IMR-90 (cell line): ENCODE data around the gene REV3L. TPM values are rescaled to one million over a fixed set of nuclear protein-coding genes. Genes with fewer than 3 reads are reported as not detected.
A peak's percentile ranks its signal among the peaks of the same experiment; 100 is the strongest.

Experiments used
- ATAC-seq: fragments of 200-7000 bp; cut with Tn5 transposase; 2 replicates; pipeline ENCODE4 v1.9.1; 2020; ENCODE audit warnings: low read depth, mild to moderate bottlenecking, moderate library complexity
- BruUV-seq: library from RNA; stranded (reverse); fragments of 400-500 nt; replicated peaks from 2 replicates; lab custom pipeline; 2021; lab: Mats Ljungman, UMichigan
- CTCF ChIA-PET: fragments of 300-600 bp; formaldehyde crosslinking; extraction: SDS; loops from one replicate; lab custom pipeline; 2021; ENCODE audit warnings: antibody characterized with exemption; lab: Yijun Ruan, JAX
- POLR2A ChIA-PET: fragments of 300-600 bp; sonication (Branson Sonifier 250); formaldehyde crosslinking; loops from one replicate; lab custom pipeline; 2022; ENCODE audit warnings: antibody characterized with exemption; ENCODE audit not compliant: unreplicated experiment; lab: Charles Lee
- DNase-seq: peaks from one replicate; pipeline ENCODE4 v3.0.0; 2013
- H2AFZ ChIP-seq: replicated peaks from 2 replicates; pipeline ENCODE3; 2013; ENCODE audit warnings: low read length, mild to moderate bottlenecking; ENCODE audit not compliant: poor library complexity
- H2AK5ac ChIP-seq: 2 replicates; pipeline ENCODE4 v1.6.1; 2013; ENCODE audit warnings: low read depth, low read length, inconsistent platforms
- H2AK9ac ChIP-seq: replicated peaks from 2 replicates; pipeline ENCODE3; 2013; ENCODE audit warnings: mild to moderate bottlenecking, low read depth, low read length, moderate library complexity; ENCODE audit not compliant: poor library complexity
- H2BK120ac ChIP-seq: 2 replicates; pipeline ENCODE4 v1.6.1; 2013; ENCODE audit warnings: low read depth, low read length, inconsistent platforms
- H2BK15ac ChIP-seq: 3 replicates; pipeline ENCODE4 v1.6.1; 2013; ENCODE audit warnings: low read depth, low read length, inconsistent platforms
- H2BK20ac ChIP-seq: 2 replicates; pipeline ENCODE4 v1.6.1; 2013; ENCODE audit warnings: low read depth, mild to moderate bottlenecking, inconsistent platforms, low read length, moderate library complexity
- H2BK5ac ChIP-seq: 2 replicates; pipeline ENCODE4 v1.6.1; 2013; ENCODE audit warnings: mild to moderate bottlenecking, low read depth, low read length, inconsistent platforms; ENCODE audit not compliant: poor library complexity, severe bottlenecking
- H3K14ac ChIP-seq: replicated peaks from 2 replicates; pipeline ENCODE4 v1.6.1; 2013; ENCODE audit warnings: low read depth, low read length, inconsistent platforms
- H3K18ac ChIP-seq: 2 replicates; pipeline ENCODE4 v1.6.1; 2013; ENCODE audit warnings: low read depth, low read length, control low read depth
- H3K23ac ChIP-seq: 2 replicates; pipeline ENCODE4 v1.6.1; 2013; ENCODE audit warnings: low read depth, low read length, inconsistent platforms
- H3K27ac ChIP-seq: 2 replicates; pipeline ENCODE4 v1.5.1; 2013; ENCODE audit warnings: mild to moderate bottlenecking, control low read depth, low read length; ENCODE audit not compliant: insufficient read depth
- H3K27me3 ChIP-seq: 2 replicates; pipeline ENCODE4 v1.6.1; 2013; ENCODE audit warnings: low read length; ENCODE audit not compliant: control insufficient read depth, insufficient read depth
- H3K36me3 ChIP-seq: 2 replicates; pipeline ENCODE4 v1.6.1; 2013; ENCODE audit warnings: low read length, mixed read lengths; ENCODE audit not compliant: control insufficient read depth, insufficient read depth
- H3K4ac ChIP-seq: 2 replicates; pipeline ENCODE4 v1.6.1; 2013; ENCODE audit warnings: low read depth, low read length, inconsistent platforms
- H3K4me1 ChIP-seq: 2 replicates; pipeline ENCODE4 v1.6.1; 2013; ENCODE audit warnings: low read length, mixed read lengths; ENCODE audit not compliant: control insufficient read depth, insufficient read depth
- H3K4me2 ChIP-seq: 2 replicates; pipeline ENCODE4 v1.6.1; 2013; ENCODE audit warnings: low read depth, mild to moderate bottlenecking, control low read depth, low read length, moderate library complexity
- H3K4me3 ChIP-seq: 2 replicates; pipeline ENCODE4 v1.5.1; 2013; ENCODE audit warnings: low read depth, mild to moderate bottlenecking, control low read depth, low read length, moderate library complexity; ENCODE audit not compliant: insufficient read depth
- H3K56ac ChIP-seq: 2 replicates; pipeline ENCODE4 v1.6.1; 2013; ENCODE audit warnings: low read length, inconsistent platforms; ENCODE audit not compliant: insufficient read depth; ENCODE audit errors: extremely low read depth
- H3K79me1 ChIP-seq, 2 experiments: 2 replicates each; pipeline ENCODE4 v1.6.1; 2013; ENCODE audit warnings: low read length in 2 of 2, inconsistent platforms in 1 of 2, low read depth in 1 of 2
- H3K9ac ChIP-seq: 2 replicates; pipeline ENCODE4 v1.6.1; 2013; ENCODE audit warnings: low read depth, low read length, control low read depth
- H3K9me1 ChIP-seq: 2 replicates; pipeline ENCODE4 v1.6.1; 2013; ENCODE audit warnings: low read length, inconsistent platforms; ENCODE audit not compliant: insufficient read depth
- H3K9me3 ChIP-seq: 2 replicates; pipeline ENCODE4 v1.6.1; 2013; ENCODE audit warnings: low read length; ENCODE audit not compliant: control insufficient read depth, insufficient read depth
- H4K20me1 ChIP-seq: 2 replicates; pipeline ENCODE4 v1.6.1; 2013; ENCODE audit warnings: low read length, inconsistent platforms; ENCODE audit not compliant: insufficient read depth
- H4K5ac ChIP-seq: 2 replicates; pipeline ENCODE4 v1.6.1; 2013; ENCODE audit warnings: mild to moderate bottlenecking, low read depth, low read length, control low read depth
- H4K8ac ChIP-seq, 2 experiments: 2 replicates each; pipeline ENCODE4 v1.6.1; 2013; ENCODE audit warnings: low read depth in 2 of 2, low read length in 2 of 2, control low read depth in 1 of 2, inconsistent platforms in 1 of 2
- H4K91ac ChIP-seq: 2 replicates; pipeline ENCODE4 v1.6.1; 2013; ENCODE audit warnings: low read depth, low read length, inconsistent platforms; ENCODE audit not compliant: insufficient read depth
- BHLHE40 ChIP-seq: fragments of 150-350 bp; IDR thresholded peaks from 2 replicates; pipeline ENCODE4 v1.6.1; 2016; ENCODE audit warnings: mild to moderate bottlenecking, low read depth, low read length
- CEBPB ChIP-seq: IDR thresholded peaks from 2 replicates; pipeline ENCODE4 v1.6.1; 2012; ENCODE audit warnings: low read depth, low read length, improper control_type of control experiment
- CHD1 ChIP-seq: IDR thresholded peaks from 2 replicates; pipeline ENCODE4 v1.6.1; 2012; ENCODE audit warnings: low read depth, low read length, improper control_type of control experiment
- FOS ChIP-seq: fragments of 150-350 bp; IDR thresholded peaks from 2 replicates; pipeline ENCODE4 v1.6.1; 2016; ENCODE audit warnings: low read depth, low read length
- MAFK ChIP-seq: IDR thresholded peaks from 2 replicates; pipeline ENCODE4 v1.6.1; 2012; ENCODE audit warnings: low read depth, low read length, improper control_type of control experiment
- MAZ ChIP-seq: IDR thresholded peaks from 2 replicates; pipeline ENCODE4 v1.6.1; 2012; ENCODE audit warnings: low read depth, mild to moderate bottlenecking, low read length, improper control_type of control experiment, moderate library complexity, borderline replicate concordance
- MXI1 ChIP-seq: IDR thresholded peaks from 2 replicates; pipeline ENCODE4 v1.6.1; 2012; ENCODE audit warnings: low read depth, mild to moderate bottlenecking, low read length, moderate library complexity, borderline replicate concordance
- NFE2L2 ChIP-seq: fragments of 150-350 bp; IDR thresholded peaks from 2 replicates; pipeline ENCODE4 v1.6.1; 2016; ENCODE audit warnings: low read depth, mild to moderate bottlenecking, low read length
- POLR2A ChIP-seq: IDR thresholded peaks from 2 replicates; pipeline ENCODE4 v1.6.1; 2012; ENCODE audit warnings: mild to moderate bottlenecking, low read depth, low read length
- RAD21 ChIP-seq: IDR thresholded peaks from 2 replicates; pipeline ENCODE4 v1.6.1; 2012; ENCODE audit warnings: low read length, improper control_type of control experiment
- RCOR1 ChIP-seq: IDR thresholded peaks from 2 replicates; pipeline ENCODE4 v1.6.1; 2012; ENCODE audit warnings: mild to moderate bottlenecking, low read length, improper control_type of control experiment; ENCODE audit not compliant: insufficient replicate concordance
- RFX5 ChIP-seq: IDR thresholded peaks from 2 replicates; pipeline ENCODE4 v1.8.0; 2012; ENCODE audit warnings: low read depth, mild to moderate bottlenecking, low read length, moderate library complexity
- SMC3 ChIP-seq: fragments of 150-350 bp; IDR thresholded peaks from 2 replicates; pipeline ENCODE4 v1.6.1; 2016; ENCODE audit warnings: low read depth, mild to moderate bottlenecking, antibody characterized with exemption, low read length, moderate library complexity
- WGBS, 2 experiments: methylation state at CpG; one replicate each; pipeline versions ENCODE4 v1.1.5 to v1.1.7; 2013; ENCODE audit warnings: missing lambda C conversion rate in 2 of 2; ENCODE audit not compliant: insufficient read length in 1 of 2; ENCODE audit errors: extremely low coverage in 2 of 2; 5-methylcytosine and 5-hydroxymethylcytosine counted together
- dilution Hi-C: fragments of 300-500 bp; cut with HindIII; formaldehyde crosslinking; loops from one replicate; pipeline ENCODE4 v1.14.3; 2018; ENCODE audit warnings: low sequenced_read_pairs; ENCODE audit not compliant: unreplicated experiment
- in situ Hi-C: fragments of 300-500 bp; cut with MboI; formaldehyde crosslinking; loops from 3 replicates; pipeline ENCODE4 v1.14.3; 2019; ENCODE audit warnings: low sequenced_read_pairs, inconsistent platforms, mixed read lengths
- intact Hi-C: fragments of 100-400 bp; cut with micrococcal nuclease; formaldehyde crosslinking; loops from 2 replicates; pipeline ENCODE4 v1.10.0; 2022
- polyA plus RNA-seq, 3 experiments: library from polyadenylated mRNA; depleted of rRNA; stranded (reverse); fragments of >200 nt; gene quantifications; 2 replicates each; pipeline ENCODE4 v1.2.3, GENCODE V29; 2012; ENCODE audit warnings: low replicate concordance in 1 of 3
- total RNA-seq: library from RNA; depleted of rRNA; stranded (reverse); fragments of >200 nt; gene quantifications from 2 replicates; pipeline ENCODE4 v1.2.3, GENCODE V29; 2012
- TF ChIP-seq, protein P1 (sequence below): conservative IDR thresholded peaks from 2 replicates; pipeline ENCODE4 v1.5.1; 2012; ENCODE audit warnings: mild to moderate bottlenecking, low read depth, low read length, improper control_type of control experiment
- TF ChIP-seq, protein P2 (sequence below): fragments of 150-350 bp; IDR thresholded peaks from 2 replicates; pipeline ENCODE4 v1.6.1; 2017; ENCODE audit warnings: mild to moderate bottlenecking, antibody characterized with exemption, low read length, low read depth
- TF ChIP-seq, protein P3 (sequence below): fragments of 150-350 bp; IDR thresholded peaks from 2 replicates; pipeline ENCODE4 v1.6.1; 2016; ENCODE audit warnings: low read depth, mild to moderate bottlenecking, low read length, moderate library complexity, borderline replicate concordance

Gene REV3L
- total and polyA plus RNA-seq, 2 of the 4 experiments (the other 2 are of a cell fraction) = 7.4 to 15.4 TPM

DNA sequence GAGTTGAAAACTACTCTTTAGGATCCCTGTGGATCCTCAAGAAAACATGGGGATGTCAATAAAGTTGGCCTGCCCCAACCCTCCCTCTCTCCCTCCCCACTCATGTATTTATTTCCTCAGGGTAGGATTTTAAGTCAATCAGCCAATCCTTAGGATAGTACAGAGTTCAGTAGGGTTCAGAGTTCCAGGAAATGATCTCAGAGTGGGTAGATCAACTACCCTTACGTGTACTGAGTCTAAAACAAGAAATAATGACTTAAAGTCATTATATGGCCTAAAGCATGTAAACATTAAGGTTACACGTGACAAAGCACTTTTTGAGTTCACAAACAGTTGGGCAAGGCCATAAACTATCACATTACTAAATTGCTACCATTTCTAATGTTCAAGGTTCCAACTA is 47.2 kb upstream of the REV3L start:
- WGBS, 2 experiments = no CpG with 5 or more reads among the region's 2 CpGs
- intact Hi-C loops = no loop called here
- H3K4ac ChIP-seq = no peak overlapping the region

More for the DNA sequence above, 47.2 kb upstream of the REV3L start:
- TF ChIP-seq RFX5 (no peak), FOS (no peak), POLR2A (no peak), MAFK (no peak), CEBPB (no peak), MAZ (no peak), MXI1 (no peak), RCOR1 (no peak), BHLHE40 (no peak), NFE2L2 (no peak), CHD1 (no peak), SMC3 (no peak), RAD21 (no peak)
- TF ChIP-seq, protein P1, sequence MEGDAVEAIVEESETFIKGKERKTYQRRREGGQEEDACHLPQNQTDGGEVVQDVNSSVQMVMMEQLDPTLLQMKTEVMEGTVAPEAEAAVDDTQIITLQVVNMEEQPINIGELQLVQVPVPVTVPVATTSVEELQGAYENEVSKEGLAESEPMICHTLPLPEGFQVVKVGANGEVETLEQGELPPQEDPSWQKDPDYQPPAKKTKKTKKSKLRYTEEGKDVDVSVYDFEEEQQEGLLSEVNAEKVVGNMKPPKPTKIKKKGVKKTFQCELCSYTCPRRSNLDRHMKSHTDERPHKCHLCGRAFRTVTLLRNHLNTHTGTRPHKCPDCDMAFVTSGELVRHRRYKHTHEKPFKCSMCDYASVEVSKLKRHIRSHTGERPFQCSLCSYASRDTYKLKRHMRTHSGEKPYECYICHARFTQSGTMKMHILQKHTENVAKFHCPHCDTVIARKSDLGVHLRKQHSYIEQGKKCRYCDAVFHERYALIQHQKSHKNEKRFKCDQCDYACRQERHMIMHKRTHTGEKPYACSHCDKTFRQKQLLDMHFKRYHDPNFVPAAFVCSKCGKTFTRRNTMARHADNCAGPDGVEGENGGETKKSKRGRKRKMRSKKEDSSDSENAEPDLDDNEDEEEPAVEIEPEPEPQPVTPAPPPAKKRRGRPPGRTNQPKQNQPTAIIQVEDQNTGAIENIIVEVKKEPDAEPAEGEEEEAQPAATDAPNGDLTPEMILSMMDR = no peak
- TF ChIP-seq, protein P2, sequence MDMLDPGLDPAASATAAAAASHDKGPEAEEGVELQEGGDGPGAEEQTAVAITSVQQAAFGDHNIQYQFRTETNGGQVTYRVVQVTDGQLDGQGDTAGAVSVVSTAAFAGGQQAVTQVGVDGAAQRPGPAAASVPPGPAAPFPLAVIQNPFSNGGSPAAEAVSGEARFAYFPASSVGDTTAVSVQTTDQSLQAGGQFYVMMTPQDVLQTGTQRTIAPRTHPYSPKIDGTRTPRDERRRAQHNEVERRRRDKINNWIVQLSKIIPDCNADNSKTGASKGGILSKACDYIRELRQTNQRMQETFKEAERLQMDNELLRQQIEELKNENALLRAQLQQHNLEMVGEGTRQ = no peak
- TF ChIP-seq, protein P3, sequence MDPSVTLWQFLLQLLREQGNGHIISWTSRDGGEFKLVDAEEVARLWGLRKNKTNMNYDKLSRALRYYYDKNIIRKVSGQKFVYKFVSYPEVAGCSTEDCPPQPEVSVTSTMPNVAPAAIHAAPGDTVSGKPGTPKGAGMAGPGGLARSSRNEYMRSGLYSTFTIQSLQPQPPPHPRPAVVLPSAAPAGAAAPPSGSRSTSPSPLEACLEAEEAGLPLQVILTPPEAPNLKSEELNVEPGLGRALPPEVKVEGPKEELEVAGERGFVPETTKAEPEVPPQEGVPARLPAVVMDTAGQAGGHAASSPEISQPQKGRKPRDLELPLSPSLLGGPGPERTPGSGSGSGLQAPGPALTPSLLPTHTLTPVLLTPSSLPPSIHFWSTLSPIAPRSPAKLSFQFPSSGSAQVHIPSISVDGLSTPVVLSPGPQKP = no peak
- POLR2A ChIA-PET = no interaction called here
- H3K4me3 ChIP-seq = no peak overlapping the region
- 0 out of 2 replicates have a peak, but pooled peaks cover 2% of the 10 kb centered on the region for H3K9me1 ChIP-seq
- 0 out of 2 replicates have a peak overlapping the region, but pooled peaks have one; percentile 52 for H3K14ac ChIP-seq
- dilution Hi-C loops = no loop called here
- no peaks in the 10 kb centered on the region for H3K9me3 ChIP-seq
- H3K56ac ChIP-seq = no peak overlapping the region
- DNase-seq (no peak), ATAC-seq (no peak)
- H3K79me1 ChIP-seq = peaks cover 0 to 9% of the 10 kb centered on the region in 2 experiments; a peak in 2 of 4 replicates
- H2BK15ac ChIP-seq = no peak overlapping the region
- no peak overlapping the region for H4K5ac ChIP-seq
- no peak overlapping the region for H4K8ac ChIP-seq
- H2BK20ac ChIP-seq = no peak overlapping the region
- CTCF ChIA-PET = no interaction called here
- H2AFZ ChIP-seq = no peak overlapping the region
- H3K27ac ChIP-seq = no peak overlapping the region
- H3K36me3 ChIP-seq = no peaks in the 10 kb centered on the region
- H2AK5ac ChIP-seq = no peak overlapping the region
- H3K27me3 ChIP-seq = no peaks in the 10 kb centered on the region
- no TSS peak for BruUV-seq
- H2BK120ac ChIP-seq = no peak overlapping the region
- no peak overlapping the region for H3K23ac ChIP-seq
- H4K20me1 ChIP-seq = no peaks in the 10 kb centered on the region
- H4K91ac ChIP-seq = no peak overlapping the region
- H3K18ac ChIP-seq = peak overlapping the region; percentile 65; the same call in 1 of the 2 replicates
- H3K4me2 ChIP-seq = no peak overlapping the region
- no peak overlapping the region for H3K9ac ChIP-seq
- in situ Hi-C loops = no loop called here
- H2AK9ac ChIP-seq = no peak overlapping the region
- H3K4me1 ChIP-seq = peaks cover 2% of the 10 kb centered on the region
- no peak overlapping the region for H2BK5ac ChIP-seq
